Measurements from ENCODE around the gene GSTT2B.
"Not testable (repeated sequence)": the region's sequence is repeated elsewhere in the genome, so short reads cannot be mapped to it uniquely, and the experiment has no call there.

GSTT2B gene

GRCh38 chr22:23909296-23909898 lies 51.6 kb downstream of the GSTT2B start:
- H3K9me3 ChIP-seq (ENCODE audit: control insufficient read depth, insufficient read depth, low read length), result no peaks in the 10 kb centered on the region; the same call in 1 of the 2 replicates

DNA sequence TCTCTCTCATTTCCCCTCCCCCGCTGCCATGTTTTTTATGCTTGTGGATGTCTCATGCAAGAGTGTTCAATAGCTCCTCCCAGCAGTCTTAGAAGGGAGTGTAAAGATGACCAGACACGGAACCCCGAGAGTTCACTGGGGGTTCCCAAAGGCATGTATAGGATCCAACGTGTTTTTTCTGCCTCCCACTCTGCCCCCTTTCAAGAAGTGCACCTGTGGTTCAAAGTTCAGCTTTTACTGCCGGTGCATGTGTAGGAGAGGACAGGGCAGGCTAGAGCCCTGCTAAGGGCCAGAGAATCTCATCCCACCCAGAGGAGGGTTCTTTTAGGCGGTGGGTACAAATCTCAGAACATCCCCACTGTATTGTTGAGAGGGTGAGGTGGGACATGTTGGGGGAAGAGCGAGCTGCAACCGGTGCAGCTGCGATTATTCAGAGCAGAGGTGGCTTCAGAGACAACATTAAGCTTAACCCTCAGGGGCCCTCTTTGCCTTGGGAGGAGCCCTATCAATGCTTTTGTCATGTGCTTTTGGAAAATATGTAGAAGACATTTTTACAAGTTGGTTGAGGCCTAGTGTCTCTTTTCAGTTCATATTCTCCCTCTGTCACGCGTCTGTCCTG lies 52.3 kb downstream of the GSTT2B start:
- Histone ChIP-seq H3K9ac (ENCODE audit: low read depth, low read length) (no peak overlapping the region), H3K9me3 (ENCODE audit: control insufficient read depth, insufficient read depth, low read length) (no peaks in the 10 kb centered on the region; the same call in 1 of the 2 replicates), H3K4me1 (ENCODE audit: insufficient read depth, low read length) (peaks cover 18% of the 10 kb centered on the region), H3K36me3 (ENCODE audit: insufficient read depth, low read length) (no peaks in the 10 kb centered on the region)

More at GRCh38 chr22:23909296-23909898, 51.6 kb downstream of the GSTT2B start:
- H3K9ac ChIP-seq (ENCODE audit: low read depth, low read length), result no peak overlapping the region
- no peaks in the 10 kb centered on the region for H3K36me3 ChIP-seq (ENCODE audit: insufficient read depth, low read length)
- peaks cover 18% of the 10 kb centered on the region for H3K4me1 ChIP-seq (ENCODE audit: insufficient read depth, low read length)

DNA sequence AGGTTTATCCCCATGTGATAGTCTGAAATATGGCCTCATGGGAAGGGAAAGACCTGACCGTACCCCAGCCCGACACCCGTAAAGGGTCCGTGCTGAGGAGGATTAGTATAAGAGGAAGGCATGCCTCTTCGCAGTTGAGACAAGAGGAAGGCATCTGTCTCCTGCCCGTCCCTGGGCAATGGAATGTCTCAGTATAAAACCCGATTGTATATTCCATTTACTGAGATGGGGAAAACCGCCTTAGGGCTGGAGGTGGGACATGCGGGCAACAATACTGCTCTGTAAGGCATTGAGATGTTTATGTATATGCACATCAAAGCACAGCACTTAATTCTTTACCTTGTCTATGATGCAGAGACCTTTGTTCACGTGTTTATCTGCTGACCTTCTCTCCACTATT lies 53.6 kb downstream of the GSTT2B start:
- not testable (repeated sequence) for H3K36me3 ChIP-seq (ENCODE audit: insufficient read depth, low read length); H3K9me3 ChIP-seq (ENCODE audit: control insufficient read depth, insufficient read depth, low read length); H3K9ac ChIP-seq (ENCODE audit: low read depth, low read length)
- H3K4me1 ChIP-seq (ENCODE audit: insufficient read depth, low read length), result peaks cover 18% of the 10 kb centered on the region
